GM12878 (cell line): ENCODE results near the gene TAF11L6. TPM values are rescaled to one million over a fixed set of nuclear protein-coding genes. Genes with fewer than 3 reads are reported as not detected.
"Not testable (repeated sequence)": the region's sequence is repeated elsewhere in the genome, so short reads cannot be mapped to it uniquely, and the experiment has no call there.

ENCODE experiments used
- ATAC-seq: fragments of 200-7000 bp; cut with Tn5 transposase; 3 replicates; pipeline ENCODE4 v1.9.1; 2020; ENCODE audit warnings: mild to moderate bottlenecking, moderate library complexity
- BruUV-seq: library from RNA; stranded (reverse); fragments of 400-500 nt; replicated peaks from 2 replicates; lab custom pipeline; 2021; lab: Mats Ljungman, UMichigan
- CTCF ChIA-PET: fragments of 300-600 bp; sonication (Branson Sonifier 250); formaldehyde crosslinking; extraction: SDS; loops from one replicate; lab custom pipeline; 2021; ENCODE audit warnings: inconsistent platforms; lab: Yijun Ruan, JAX
- POLR2A ChIA-PET: fragments of 350-600 bp; formaldehyde crosslinking; extraction: SDS; loops from one replicate; lab custom pipeline; 2021; ENCODE audit warnings: inconsistent platforms; lab: Charles Lee
- RAD21 ChIA-PET: fragments of 300-600 bp; sonication (Branson Sonifier 250); formaldehyde crosslinking; loops from one replicate; lab custom pipeline; 2023; ENCODE audit warnings: antibody characterized with exemption; ENCODE audit not compliant: unreplicated experiment; lab: Charles Lee
- SMC1A ChIA-PET: fragments of 300-600 bp; sonication (Branson Sonifier 250); formaldehyde crosslinking; loops from one replicate; lab custom pipeline; 2023; ENCODE audit not compliant: unreplicated experiment, uncharacterized antibody; lab: Charles Lee
- DNase-seq: peaks from one replicate; pipeline ENCODE4 v3.0.0-alpha.2; 2011; ENCODE audit warnings: low read depth, low spot score
- FAIRE-seq: peaks from 3 replicates; lab custom pipeline; 2011; peaks lifted over from hg19 to GRCh38; lab: Jason Lieb, UNC
- H2AFZ ChIP-seq: 2 replicates; pipeline ENCODE4 v1.6.0; 2011; ENCODE audit warnings: low read depth, low read length, control low read depth; ENCODE audit not compliant: control insufficient read depth
- H3K27ac ChIP-seq: 2 replicates; pipeline ENCODE4 v1.5.1; 2011; ENCODE audit warnings: control low read depth; ENCODE audit not compliant: control insufficient read depth, insufficient read depth
- H3K27me3 ChIP-seq, 2 experiments: replicated peaks in 1 of 2; 2 replicates each; pipeline versions ENCODE4 v1.6.0 to v1.6.1; 2011; ENCODE audit warnings: low read length in 1 of 2; ENCODE audit not compliant: control insufficient read depth in 2 of 2, insufficient read depth in 2 of 2
- H3K36me3 ChIP-seq, 2 experiments: 2 replicates each; pipeline ENCODE4 v1.5.1; 2011; ENCODE audit warnings: low read length in 1 of 2; ENCODE audit not compliant: control insufficient read depth in 2 of 2, insufficient read depth in 2 of 2
- H3K4me1 ChIP-seq: 2 replicates; pipeline ENCODE4 v1.6.1; 2011; ENCODE audit warnings: mild to moderate bottlenecking, low read length, moderate library complexity, mixed read lengths; ENCODE audit not compliant: control insufficient read depth, insufficient read depth
- H3K4me2 ChIP-seq: 2 replicates; pipeline ENCODE4 v1.6.0; 2011; ENCODE audit warnings: control low read depth; ENCODE audit not compliant: control insufficient read depth, insufficient read depth
- H3K4me3 ChIP-seq: fragments of 200-600 bp; sonication (generic); 2 replicates; pipeline ENCODE4 v1.5.1; 2016
- H3K79me2 ChIP-seq: 2 replicates; pipeline ENCODE4 v1.6.0; 2011; ENCODE audit warnings: low read length; ENCODE audit not compliant: control insufficient read depth, insufficient read depth
- H3K9ac ChIP-seq: 2 replicates; pipeline ENCODE4 v1.8.0; 2011; ENCODE audit warnings: low read length, control low read depth, mixed read lengths; ENCODE audit not compliant: control insufficient read depth, insufficient read depth
- H3K9me3 ChIP-seq: replicated peaks from 3 replicates; pipeline ENCODE4 v1.5.1; 2011; ENCODE audit warnings: mild to moderate bottlenecking, low read length; ENCODE audit not compliant: control insufficient read depth, insufficient read depth
- H4K20me1 ChIP-seq: 2 replicates; pipeline ENCODE4 v1.6.0; 2011; ENCODE audit not compliant: control insufficient read depth, insufficient read depth
- WGBS: methylation state at CpG from one replicate; pipeline ENCODE4 v1.1.6; 2016; ENCODE audit warnings: low lambda C conversion rate; ENCODE audit not compliant: insufficient replicate concordance, insufficient coverage; ENCODE audit errors: missing lambda C conversion rate; 5-methylcytosine and 5-hydroxymethylcytosine counted together
- in situ Hi-C: fragments of 300-500 bp; cut with MboI; formaldehyde crosslinking; loops from 9 replicates; pipeline ENCODE4 v1.14.3; 2018; ENCODE audit warnings: mixed read lengths
- intact Hi-C: fragments of 100-400 bp; cut with micrococcal nuclease; formaldehyde crosslinking; loops from one replicate; pipeline ENCODE4 v1.14.2; 2022; ENCODE audit not compliant: unreplicated experiment
- polyA plus RNA-seq, 11 experiments: library from polyadenylated mRNA; depleted of rRNA in 4 of 11; unstranded in 6 of 11; stranded (reverse) in 5 of 11; fragments of >200 nt; fragmentation: Nextera tagmentation in 4 of 11; fragmentation: Illumina TruSeq in 1 of 11; extraction: Ambion mirVana in 4 of 11; extraction: Trizol in 1 of 11; gene quantifications; 1 replicate in 1 of 11; 2 replicates in 10 of 11; pipeline versions ENCODE4 v1.2.1 to v1.2.3, GENCODE V29; 2011 to 2016; ENCODE audit warnings: inconsistent platforms in 2 of 11, missing spikeins in 2 of 11, low read depth in 1 of 11
- total RNA-seq, 4 experiments: library from RNA; depleted of rRNA in 3 of 4; stranded (reverse); fragments of >200 nt in 3 of 4; fragmentation: Illumina TruSeq in 1 of 4; extraction: Trizol in 1 of 4; gene quantifications; 2 replicates each; pipeline versions ENCODE4 v1.2.1 to v1.2.3, GENCODE V29; 2013 to 2021

TAF11L6 gene
- total and polyA plus RNA-seq, 10 of the 15 experiments (the other 5 are each of a cell fraction or from before 2014, with no cell fraction given): not detected

- DNase-seq, POLR2A ChIA-PET: not testable (repeated sequence)
Observed at GRCh38 chr5:17521501-17521900, 7.0 kb upstream of the TAF11L6 start, which contains the start of gene TAF11L4. Gene TAF11L4, plus strand, starts transcription at chr5:17521801.

GRCh38 chr5:17524935-17525334 is 3.5 kb upstream of the TAF11L6 start, which contains the start of gene TAF11L5:
Gene TAF11L5, plus strand, starts transcription at chr5:17525235.
- intact Hi-C loops, DNase-seq, FAIRE-seq, H3K36me3 ChIP-seq, RAD21 ChIA-PET, H4K20me1 ChIP-seq, H3K27me3 ChIP-seq, CTCF ChIA-PET, H3K27ac ChIP-seq, H3K4me1 ChIP-seq, H3K79me2 ChIP-seq, H3K4me3 ChIP-seq, H3K9me3 ChIP-seq, ATAC-seq, H3K9ac ChIP-seq, POLR2A ChIA-PET, H2AFZ ChIP-seq, SMC1A ChIA-PET, BruUV-seq, H3K4me2 ChIP-seq, in situ Hi-C loops: not testable (repeated sequence)
- no CpG with 5 or more reads among the region's 15 CpGs for WGBS

More at GRCh38 chr5:17521501-17521900, 7.0 kb upstream of the TAF11L6 start, which contains the start of gene TAF11L4:
- H3K4me3 ChIP-seq, H3K36me3 ChIP-seq, H3K4me1 ChIP-seq, RAD21 ChIA-PET, H4K20me1 ChIP-seq, H3K9ac ChIP-seq, BruUV-seq, FAIRE-seq, H3K27ac ChIP-seq, H3K4me2 ChIP-seq, in situ Hi-C loops, CTCF ChIA-PET, H3K9me3 ChIP-seq, SMC1A ChIA-PET, ATAC-seq, H3K27me3 ChIP-seq, intact Hi-C loops, H3K79me2 ChIP-seq, H2AFZ ChIP-seq: not testable (repeated sequence)
- no CpG with 5 or more reads among the region's 15 CpGs for WGBS
